HG02981 (cell line): ENCODE results near the gene CPAMD8.

Source experiments
- ATAC-seq: cut with Tn5 transposase; IDR thresholded peaks from one replicate; pipeline ENCODE4 v1.9.1; 2021; ENCODE audit warnings: mild to moderate bottlenecking, moderate library complexity; ENCODE audit not compliant: unreplicated experiment

CPAMD8 gene

GRCh38 chr19:16849168-16849567, 177.4 kb downstream of the CPAMD8 start:
- no peak for ATAC-seq

DNA sequence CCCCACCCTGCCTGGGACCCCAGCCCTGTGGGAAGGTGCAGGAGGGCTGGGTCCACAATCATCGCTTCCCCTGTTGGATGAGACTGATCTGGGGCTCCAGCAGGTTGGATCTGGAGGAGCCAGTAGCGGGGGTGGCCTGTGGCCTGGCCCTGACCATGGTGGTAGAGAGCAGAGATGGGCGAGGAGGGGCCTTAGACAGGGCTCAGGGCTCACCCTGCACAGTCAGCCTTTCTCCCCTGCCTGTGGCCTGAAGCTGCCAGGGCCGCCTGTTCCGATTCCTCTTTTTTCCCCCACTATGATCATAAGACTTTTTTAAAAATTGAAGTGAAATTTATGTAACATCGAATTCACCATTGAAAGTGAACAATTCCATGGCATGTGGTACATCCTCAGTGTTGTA, 179.2 kb downstream of the CPAMD8 start:
- ATAC-seq: no peak

GRCh38 chr19:16846901-16847300, 179.7 kb downstream of the CPAMD8 start:
- no peak for ATAC-seq
